ENCODE data around the gene CYS1.

DNA sequence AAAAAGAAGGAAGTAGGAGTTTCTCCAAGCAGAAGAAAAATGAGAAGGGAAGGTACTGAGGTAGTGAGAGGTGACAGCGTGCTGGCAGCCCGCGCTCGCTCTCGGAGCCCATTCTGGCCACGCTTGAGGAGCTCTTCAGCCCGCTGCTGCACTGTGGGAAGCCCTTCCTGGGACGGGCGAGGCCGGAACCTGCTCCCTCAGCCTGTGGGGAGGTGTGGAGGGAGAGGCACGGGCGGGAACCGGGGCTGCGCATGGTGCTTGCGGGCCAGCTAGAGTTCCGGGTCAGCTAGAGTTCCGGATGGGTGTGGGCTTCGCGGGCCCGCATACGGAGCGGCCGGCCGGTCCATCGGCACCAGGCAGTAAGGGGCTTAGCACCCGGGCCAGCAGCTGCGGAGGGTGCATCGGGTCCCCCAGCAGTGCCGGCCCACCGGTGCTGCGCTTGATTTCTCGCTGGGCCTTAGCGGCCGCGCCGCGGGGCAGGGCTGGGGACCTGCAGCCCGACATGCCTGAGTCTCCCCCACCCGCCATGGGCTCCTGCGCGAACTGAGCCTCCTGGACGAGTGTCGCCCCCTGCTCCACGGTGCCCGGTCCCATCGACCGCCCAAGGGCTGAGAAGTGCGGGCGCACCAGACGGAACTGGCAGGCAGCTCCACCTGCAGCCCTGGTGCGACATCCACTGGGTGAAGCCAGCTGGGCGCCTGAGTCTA, 11.1 kb upstream of the CYS1 start:
- TF ChIP-seq TCF7L2 (IDR thresholded peaks at IDR 0.05; ENCODE audit: borderline replicate concordance, extremely low read depth, insufficient read depth, insufficient read length) (no peak), SRF (IDR thresholded peaks at IDR 0.05; ENCODE audit: low read depth) (no peak), POLR2A (IDR thresholded peaks at IDR 0.05; ENCODE audit: borderline replicate concordance, extremely low read depth, insufficient read depth, insufficient read length) (no peak)
- TF ChIP-seq, protein P1, sequence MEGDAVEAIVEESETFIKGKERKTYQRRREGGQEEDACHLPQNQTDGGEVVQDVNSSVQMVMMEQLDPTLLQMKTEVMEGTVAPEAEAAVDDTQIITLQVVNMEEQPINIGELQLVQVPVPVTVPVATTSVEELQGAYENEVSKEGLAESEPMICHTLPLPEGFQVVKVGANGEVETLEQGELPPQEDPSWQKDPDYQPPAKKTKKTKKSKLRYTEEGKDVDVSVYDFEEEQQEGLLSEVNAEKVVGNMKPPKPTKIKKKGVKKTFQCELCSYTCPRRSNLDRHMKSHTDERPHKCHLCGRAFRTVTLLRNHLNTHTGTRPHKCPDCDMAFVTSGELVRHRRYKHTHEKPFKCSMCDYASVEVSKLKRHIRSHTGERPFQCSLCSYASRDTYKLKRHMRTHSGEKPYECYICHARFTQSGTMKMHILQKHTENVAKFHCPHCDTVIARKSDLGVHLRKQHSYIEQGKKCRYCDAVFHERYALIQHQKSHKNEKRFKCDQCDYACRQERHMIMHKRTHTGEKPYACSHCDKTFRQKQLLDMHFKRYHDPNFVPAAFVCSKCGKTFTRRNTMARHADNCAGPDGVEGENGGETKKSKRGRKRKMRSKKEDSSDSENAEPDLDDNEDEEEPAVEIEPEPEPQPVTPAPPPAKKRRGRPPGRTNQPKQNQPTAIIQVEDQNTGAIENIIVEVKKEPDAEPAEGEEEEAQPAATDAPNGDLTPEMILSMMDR (IDR thresholded peaks at IDR 0.05 in 2 of 3, conservative IDR thresholded peaks at IDR 0.05 in 1 of 3; ENCODE audit: borderline replicate concordance in 1 of 3, insufficient read depth in 1 of 3, low read depth in 2 of 3, low read length in 2 of 3), result no peak
